Measurements from ENCODE around the gene MADCAM1. TPM values are rescaled to one million over a fixed set of nuclear protein-coding genes. Genes with fewer than 3 reads are reported as not detected.

The MADCAM1 gene
- total and polyA plus RNA-seq, 2 experiments from 2014 or later, result 2.2 to 3.4 TPM

- H3K36me3 ChIP-seq, result no peaks in the 10 kb centered on the region
- peaks cover 11% of the 10 kb centered on the region for H3K4me1 ChIP-seq (ENCODE audit: low read depth)
- peak within 1 kb of the TSS; percentile 89 for H3K27ac ChIP-seq
- TF ChIP-seq, protein P1, sequence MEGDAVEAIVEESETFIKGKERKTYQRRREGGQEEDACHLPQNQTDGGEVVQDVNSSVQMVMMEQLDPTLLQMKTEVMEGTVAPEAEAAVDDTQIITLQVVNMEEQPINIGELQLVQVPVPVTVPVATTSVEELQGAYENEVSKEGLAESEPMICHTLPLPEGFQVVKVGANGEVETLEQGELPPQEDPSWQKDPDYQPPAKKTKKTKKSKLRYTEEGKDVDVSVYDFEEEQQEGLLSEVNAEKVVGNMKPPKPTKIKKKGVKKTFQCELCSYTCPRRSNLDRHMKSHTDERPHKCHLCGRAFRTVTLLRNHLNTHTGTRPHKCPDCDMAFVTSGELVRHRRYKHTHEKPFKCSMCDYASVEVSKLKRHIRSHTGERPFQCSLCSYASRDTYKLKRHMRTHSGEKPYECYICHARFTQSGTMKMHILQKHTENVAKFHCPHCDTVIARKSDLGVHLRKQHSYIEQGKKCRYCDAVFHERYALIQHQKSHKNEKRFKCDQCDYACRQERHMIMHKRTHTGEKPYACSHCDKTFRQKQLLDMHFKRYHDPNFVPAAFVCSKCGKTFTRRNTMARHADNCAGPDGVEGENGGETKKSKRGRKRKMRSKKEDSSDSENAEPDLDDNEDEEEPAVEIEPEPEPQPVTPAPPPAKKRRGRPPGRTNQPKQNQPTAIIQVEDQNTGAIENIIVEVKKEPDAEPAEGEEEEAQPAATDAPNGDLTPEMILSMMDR (IDR thresholded peaks at IDR 0.05; ENCODE audit: low read depth, low read length), result no peak
- no peaks in the 10 kb centered on the region for H3K9me3 ChIP-seq (ENCODE audit: low read depth)
- H3K27me3 ChIP-seq, result no peaks in the 10 kb centered on the region
- H3K4me3 ChIP-seq, result peak within 1 kb of the TSS; percentile 83
- DNase-seq (ENCODE audit: low read depth in 1 of 2, low spot score in 1 of 2), result peak; percentile 86 to 100
These were observed 11.3 kb downstream of the MADCAM1 start, which contains the start of gene TPGS1 for GRCh38 chr19:507286-508203. Gene TPGS1 (plus strand): TSS chr19:507497. CDS start chr19:507507, 10 bp downstream.

- no peak for DNase-seq (ENCODE audit: low read depth in 1 of 2, low spot score in 1 of 2)
- Histone ChIP-seq H3K4me3 (peak overlapping the region; percentile 83), H3K4me1 (ENCODE audit: low read depth) (peaks cover 11% of the 10 kb centered on the region), H3K36me3 (no peaks in the 10 kb centered on the region), H3K27me3 (no peaks in the 10 kb centered on the region), H3K27ac (no peak overlapping the region), H3K9me3 (ENCODE audit: low read depth) (no peaks in the 10 kb centered on the region)
- TF ChIP-seq, protein P1 (IDR thresholded peaks at IDR 0.05; ENCODE audit: low read depth, low read length), result no peak
These were observed 12.2 kb downstream of the MADCAM1 start for GRCh38 chr19:508204-509150.

GRCh38 chr19:510606-511100 lies 14.4 kb downstream of the MADCAM1 start:
- peak; percentile 91 to 92 for DNase-seq (ENCODE audit: low read depth in 1 of 2, low spot score in 1 of 2)
- TF ChIP-seq, protein P1 (IDR thresholded peaks at IDR 0.05; ENCODE audit: low read depth, low read length), result peak; percentile 99
- H3K27me3 ChIP-seq, result no peaks in the 10 kb centered on the region
- peaks cover 11% of the 10 kb centered on the region for H3K4me1 ChIP-seq (ENCODE audit: low read depth)
- H3K4me3 ChIP-seq, result no peak overlapping the region
- no peaks in the 10 kb centered on the region for H3K9me3 ChIP-seq (ENCODE audit: low read depth)
- H3K36me3 ChIP-seq, result no peaks in the 10 kb centered on the region
- peak overlapping the region; percentile 68 for H3K27ac ChIP-seq

GRCh38 chr19:511101-511851 lies 15.0 kb downstream of the MADCAM1 start:
- no peaks in the 10 kb centered on the region for H3K27me3 ChIP-seq
- no peaks in the 10 kb centered on the region for H3K9me3 ChIP-seq (ENCODE audit: low read depth)
- TF ChIP-seq, protein P1 (IDR thresholded peaks at IDR 0.05; ENCODE audit: low read depth, low read length), result no peak
- peak in 1 of 2 donors; percentile 72 for DNase-seq (ENCODE audit: low read depth in 1 of 2, low spot score in 1 of 2)
- no peak overlapping the region for H3K4me3 ChIP-seq
- H3K4me1 ChIP-seq (ENCODE audit: low read depth), result peaks cover 15% of the 10 kb centered on the region
- peak overlapping the region; percentile 68 for H3K27ac ChIP-seq
- no peaks in the 10 kb centered on the region for H3K36me3 ChIP-seq
